Pancreas (tissue), 10 donors: Measurements from ENCODE around the gene PSMA7. TPM values are rescaled to one million over a fixed set of nuclear protein-coding genes. Genes with fewer than 3 reads are reported as not detected.

Experiments used
- ATAC-seq, 4 donors: fragments of 200-7000 bp; cut with Tn5 transposase; one replicate each; pipeline versions ENCODE4 v1.8.0 to v1.9.1; 2020; ENCODE audit warnings: mild to moderate bottlenecking in 4 of 4, moderate library complexity in 4 of 4
- DNase-seq, 6 donors: peaks; one replicate each; pipeline ENCODE4 v3.0.0-alpha.2; 2020
- FAIRE-seq: peaks from 2 replicates; lab custom pipeline; 2012; peaks lifted over from hg19 to GRCh38; lab: Jason Lieb, UNC
- H3K27ac ChIP-seq, 4 donors: fragments of 200-600 bp; sonication (generic); 1 replicate in 3 of 4; 2 replicates in 1 of 4; pipeline versions ENCODE4 v1.5.0 to v1.8.0; 2020
- H3K27me3 ChIP-seq, 4 donors: fragments of 200-600 bp; one replicate each; pipeline ENCODE4 v1.8.0; 2021
- H3K36me3 ChIP-seq, 3 donors: fragments of 200-600 bp; sonication (generic) in 1 of 3; one replicate each; pipeline versions ENCODE4 v1.5.0 to v1.8.0; 2020 to 2021
- H3K4me1 ChIP-seq, 3 donors: fragments of 200-600 bp; one replicate each; pipeline ENCODE4 v1.8.0; 2021
- H3K4me3 ChIP-seq, 4 donors: fragments of 200-600 bp; sonication (generic) in 2 of 4; one replicate each; pipeline versions ENCODE4 v1.5.0 to v1.8.0; 2020 to 2021
- H3K9me3 ChIP-seq, 4 donors: fragments of 200-600 bp; one replicate each; pipeline ENCODE4 v1.8.0; 2021
- CTCF ChIP-seq, 4 donors: fragments of 200-600 bp; sonication (generic) in 3 of 4; IDR thresholded peaks; one replicate each; pipeline versions ENCODE4 v1.5.0 to v1.8.0; 2021; ENCODE audit warnings: antibody characterized with exemption in 4 of 4
- WGBS, 2 donors: extraction: QIAGEN DNeasy Blood & Tissue Kit; methylation state at CpG; one replicate each; pipeline ENCODE4 v1.1.7; 2013; 5-methylcytosine and 5-hydroxymethylcytosine counted together
- intact Hi-C, 3 donors: fragments of 100-400 bp; cut with DNase I; formaldehyde crosslinking; loops; one replicate each; pipeline versions ENCODE4 v1.11.1 to v1.14.2; 2022
- polyA plus RNA-seq, 2 donors: library from polyadenylated mRNA; stranded (reverse); fragments of 200-250 nt; gene quantifications; one replicate each; pipeline ENCODE4 v1.2.3, GENCODE V29; 2013
- total RNA-seq, 6 donors: library from RNA; stranded (reverse); fragmentation: NEBNext Ultra II Directional in 4 of 6; extraction: Animal tissue kit (Norgen Biotek cat#: 25700) in 4 of 6; gene quantifications; one replicate each; pipeline versions ENCODE4 v1.2.1 to v1.2.4, GENCODE V29; 2021 to 2023
- donor health status: healthy with polysubstance abuse.
- donor health status: DM: no; HTN: no; CAD: no; lungs with moderate emphysema.
- donor health status: DM: no; HTN: no; CAD: no.
- donor health status: control.
- donor health status: control.
- donor health status: Bipolar disorder and iron deficiency.
- donor health status: DM: yes; HTN: yes; CAD: no.
- donor health status: DM: no; HTN: no; CAD: no.
- donor health status: DM: no; HTN: no; CAD: no.
- donor health status: DM: yes; HTN: yes; CAD: no.

The PSMA7 gene
- total RNA-seq (100 to 1,000 TPM in 1 of 6 donors, 10 to 100 TPM in 5; 55.6 to 105 (median 74.3) TPM), polyA plus RNA-seq (100 to 1,000 TPM in 1 of 2 donors, 10 to 100 TPM in 1; 67.9 to 119 TPM)

- FAIRE-seq (no peak), DNase-seq (peak; percentile 80 to 95 (median 87)), ATAC-seq (peak; percentile 90 to 94 (median 92))
- peaks cover 10 to 22% (median 15%) of the 10 kb centered on the region in 3 donors for H3K36me3 ChIP-seq
- no peaks in the 10 kb centered on the region for H3K9me3 ChIP-seq
- no peak for TF ChIP-seq CTCF (IDR thresholded peaks at IDR 0.05)
- H3K27ac ChIP-seq = peak within 1 kb of the TSS; percentile 76 to 99 (median 88)
- intact Hi-C loops = no loop called here
- peak within 1 kb of the TSS; percentile 77 to 94 (median 88) for H3K4me3 ChIP-seq
- 0 to 1% methylated on average over 99 to 148 of the region's 148 CpGs for WGBS, 2 donors
- no peaks in the 10 kb centered on the region for H3K27me3 ChIP-seq
- H3K4me1 ChIP-seq = peaks cover 16 to 26% (median 21%) of the 10 kb centered on the region in 3 donors
Observed at GRCh38 chr20:62143081-62143956, at the start of gene PSMA7, which contains the start of gene SS18L1. Gene PSMA7 (minus strand): TSS chr20:62143394. CDS start chr20:62143303, 91 bp downstream. Gene SS18L1 (plus strand): TSS chr20:62143769. CDS start chr20:62143821, 52 bp downstream.

GRCh38 chr20:62192635-62193034 is 49.4 kb upstream of the PSMA7 start:
- FAIRE-seq = no peak
- no peaks in the 10 kb centered on the region for H3K9me3 ChIP-seq
- H3K4me3 ChIP-seq = no peak overlapping the region
- H3K27ac ChIP-seq = no peak overlapping the region
- H3K4me1 ChIP-seq = no peaks in the 10 kb centered on the region
- peaks cover 0 to 17% (median 0%) of the 10 kb centered on the region in 3 donors for H3K36me3 ChIP-seq
- no peak for ATAC-seq
- peak in 3 of 6 donors; percentile 2 to 29 (median 20) for DNase-seq
- WGBS, 2 donors = 79 to 81% methylated on average over 10 of the region's 10 CpGs
- H3K27me3 ChIP-seq = no peaks in the 10 kb centered on the region
- TF ChIP-seq CTCF (IDR thresholded peaks at IDR 0.05) = no peak
- intact Hi-C loops = no loop called here

GRCh38 chr20:62191781-62192559 is 48.8 kb upstream of the PSMA7 start:
- no peak overlapping the region for H3K4me3 ChIP-seq
- no peaks in the 10 kb centered on the region for H3K4me1 ChIP-seq
- H3K9me3 ChIP-seq = no peaks in the 10 kb centered on the region
- TF ChIP-seq CTCF (IDR thresholded peaks at IDR 0.05) = no peak
- H3K27me3 ChIP-seq = no peaks in the 10 kb centered on the region
- peaks cover 0 to 14% (median 0%) of the 10 kb centered on the region in 3 donors for H3K36me3 ChIP-seq
- FAIRE-seq (no peak), ATAC-seq (no peak), DNase-seq (peak in 3 of 6 donors; percentile 6 to 27 (median 26))
- 77 to 78% methylated on average over 14 of the region's 14 CpGs for WGBS, 2 donors
- intact Hi-C loops = no loop called here
- no peak overlapping the region for H3K27ac ChIP-seq

GRCh38 chr20:62190639-62191411 is 47.6 kb upstream of the PSMA7 start:
- no peak for FAIRE-seq
- intact Hi-C loops = no loop called here
- Histone ChIP-seq H3K36me3 (peaks cover 0 to 7% (median 0%) of the 10 kb centered on the region in 3 donors), H3K9me3 (no peaks in the 10 kb centered on the region), H3K27me3 (no peaks in the 10 kb centered on the region), H3K27ac (no peak overlapping the region), H3K4me3 (no peak overlapping the region), H3K4me1 (no peaks in the 10 kb centered on the region)
- TF ChIP-seq CTCF (IDR thresholded peaks at IDR 0.05) = no peak
- 86 to 91% methylated on average over 25 of the region's 25 CpGs for WGBS, 2 donors
- no peak for ATAC-seq
- DNase-seq = peak in 3 of 6 donors; percentile 12 to 50 (median 41)
